Epithelial cell of esophagus (primary cell): ENCODE results near the gene IMPG1.

ENCODE experiments used
- DNase-seq: peaks from one replicate; pipeline ENCODE4 v3.0.0; 2010; ENCODE audit warnings: low read depth
- H3K4me3 ChIP-seq: 2 replicates; pipeline ENCODE4 v1.5.1; 2011; ENCODE audit warnings: mild to moderate bottlenecking, low read length, control low read depth
- TF ChIP-seq, protein P1 (sequence below): IDR thresholded peaks from 2 replicates; pipeline ENCODE4 v1.5.1; 2011; ENCODE audit warnings: low read depth, mild to moderate bottlenecking, low read length, control low read depth, inconsistent platforms; ENCODE audit not compliant: insufficient read depth; ENCODE audit errors: missing control alignments

IMPG1 gene

DNA sequence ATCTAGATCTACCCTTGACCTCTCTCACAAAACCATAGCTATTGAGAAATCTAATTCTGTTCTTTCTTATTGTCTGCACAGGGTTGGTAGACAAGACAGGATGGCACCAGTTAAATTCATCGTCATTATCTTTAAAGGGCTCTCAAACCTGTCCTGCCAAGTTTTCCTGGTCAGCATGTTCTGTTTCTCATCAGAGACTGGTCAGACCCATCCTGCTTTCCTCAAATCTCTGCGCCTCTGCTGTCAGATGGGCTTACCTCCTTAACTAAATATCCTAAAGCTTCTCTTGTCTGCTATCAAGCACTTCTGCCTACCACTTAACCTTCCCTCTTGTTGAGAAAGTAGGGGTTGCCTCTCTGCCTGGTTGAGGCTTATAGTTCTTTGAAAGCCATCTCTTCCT lies 198.2 kb downstream of the IMPG1 start:
- DNase-seq = no peak
- TF ChIP-seq, protein P1, sequence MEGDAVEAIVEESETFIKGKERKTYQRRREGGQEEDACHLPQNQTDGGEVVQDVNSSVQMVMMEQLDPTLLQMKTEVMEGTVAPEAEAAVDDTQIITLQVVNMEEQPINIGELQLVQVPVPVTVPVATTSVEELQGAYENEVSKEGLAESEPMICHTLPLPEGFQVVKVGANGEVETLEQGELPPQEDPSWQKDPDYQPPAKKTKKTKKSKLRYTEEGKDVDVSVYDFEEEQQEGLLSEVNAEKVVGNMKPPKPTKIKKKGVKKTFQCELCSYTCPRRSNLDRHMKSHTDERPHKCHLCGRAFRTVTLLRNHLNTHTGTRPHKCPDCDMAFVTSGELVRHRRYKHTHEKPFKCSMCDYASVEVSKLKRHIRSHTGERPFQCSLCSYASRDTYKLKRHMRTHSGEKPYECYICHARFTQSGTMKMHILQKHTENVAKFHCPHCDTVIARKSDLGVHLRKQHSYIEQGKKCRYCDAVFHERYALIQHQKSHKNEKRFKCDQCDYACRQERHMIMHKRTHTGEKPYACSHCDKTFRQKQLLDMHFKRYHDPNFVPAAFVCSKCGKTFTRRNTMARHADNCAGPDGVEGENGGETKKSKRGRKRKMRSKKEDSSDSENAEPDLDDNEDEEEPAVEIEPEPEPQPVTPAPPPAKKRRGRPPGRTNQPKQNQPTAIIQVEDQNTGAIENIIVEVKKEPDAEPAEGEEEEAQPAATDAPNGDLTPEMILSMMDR = no peak
- H3K4me3 ChIP-seq = no peak overlapping the region
